GM12878 (cell line): Measurements from ENCODE around the gene GID8. TPM values are rescaled to one million over a fixed set of nuclear protein-coding genes. Genes with fewer than 3 reads are reported as not detected.

Source experiments
- ATAC-seq: fragments of 200-7000 bp; cut with Tn5 transposase; 3 replicates; pipeline ENCODE4 v1.9.1; 2020; ENCODE audit warnings: mild to moderate bottlenecking, moderate library complexity
- BruUV-seq: library from RNA; stranded (reverse); fragments of 400-500 nt; replicated peaks from 2 replicates; lab custom pipeline; 2021; lab: Mats Ljungman, UMichigan
- CTCF ChIA-PET: fragments of 300-600 bp; sonication (Branson Sonifier 250); formaldehyde crosslinking; extraction: SDS; loops from one replicate; lab custom pipeline; 2021; ENCODE audit warnings: inconsistent platforms; lab: Yijun Ruan, JAX
- POLR2A ChIA-PET: fragments of 350-600 bp; formaldehyde crosslinking; extraction: SDS; loops from one replicate; lab custom pipeline; 2021; ENCODE audit warnings: inconsistent platforms; lab: Charles Lee
- RAD21 ChIA-PET: fragments of 300-600 bp; sonication (Branson Sonifier 250); formaldehyde crosslinking; loops from one replicate; lab custom pipeline; 2023; ENCODE audit warnings: antibody characterized with exemption; ENCODE audit not compliant: unreplicated experiment; lab: Charles Lee
- SMC1A ChIA-PET: fragments of 300-600 bp; sonication (Branson Sonifier 250); formaldehyde crosslinking; loops from one replicate; lab custom pipeline; 2023; ENCODE audit not compliant: unreplicated experiment, uncharacterized antibody; lab: Charles Lee
- DNase-seq: peaks from one replicate; pipeline ENCODE4 v3.0.0-alpha.2; 2011; ENCODE audit warnings: low read depth, low spot score
- FAIRE-seq: peaks from 3 replicates; lab custom pipeline; 2011; peaks lifted over from hg19 to GRCh38; lab: Jason Lieb, UNC
- H2AFZ ChIP-seq: 2 replicates; pipeline ENCODE4 v1.6.0; 2011; ENCODE audit warnings: low read depth, low read length, control low read depth; ENCODE audit not compliant: control insufficient read depth
- H3K27ac ChIP-seq: 2 replicates; pipeline ENCODE4 v1.5.1; 2011; ENCODE audit warnings: control low read depth; ENCODE audit not compliant: control insufficient read depth, insufficient read depth
- H3K27me3 ChIP-seq, 2 experiments: replicated peaks in 1 of 2; 2 replicates each; pipeline versions ENCODE4 v1.6.0 to v1.6.1; 2011; ENCODE audit warnings: low read length in 1 of 2; ENCODE audit not compliant: control insufficient read depth in 2 of 2, insufficient read depth in 2 of 2
- H3K36me3 ChIP-seq, 2 experiments: 2 replicates each; pipeline ENCODE4 v1.5.1; 2011; ENCODE audit warnings: low read length in 1 of 2; ENCODE audit not compliant: control insufficient read depth in 2 of 2, insufficient read depth in 2 of 2
- H3K4me1 ChIP-seq: 2 replicates; pipeline ENCODE4 v1.6.1; 2011; ENCODE audit warnings: mild to moderate bottlenecking, low read length, moderate library complexity, mixed read lengths; ENCODE audit not compliant: control insufficient read depth, insufficient read depth
- H3K4me2 ChIP-seq: 2 replicates; pipeline ENCODE4 v1.6.0; 2011; ENCODE audit warnings: control low read depth; ENCODE audit not compliant: control insufficient read depth, insufficient read depth
- H3K4me3 ChIP-seq: fragments of 200-600 bp; sonication (generic); 2 replicates; pipeline ENCODE4 v1.5.1; 2016
- H3K79me2 ChIP-seq: 2 replicates; pipeline ENCODE4 v1.6.0; 2011; ENCODE audit warnings: low read length; ENCODE audit not compliant: control insufficient read depth, insufficient read depth
- H3K9ac ChIP-seq: 2 replicates; pipeline ENCODE4 v1.8.0; 2011; ENCODE audit warnings: low read length, control low read depth, mixed read lengths; ENCODE audit not compliant: control insufficient read depth, insufficient read depth
- H3K9me3 ChIP-seq: replicated peaks from 3 replicates; pipeline ENCODE4 v1.5.1; 2011; ENCODE audit warnings: mild to moderate bottlenecking, low read length; ENCODE audit not compliant: control insufficient read depth, insufficient read depth
- H4K20me1 ChIP-seq: 2 replicates; pipeline ENCODE4 v1.6.0; 2011; ENCODE audit not compliant: control insufficient read depth, insufficient read depth
- NR2C2 ChIP-seq: IDR thresholded peaks from 2 replicates; pipeline ENCODE4 v1.6.1; 2011; ENCODE audit warnings: borderline replicate concordance, low read depth; ENCODE audit not compliant: control insufficient read depth, insufficient read length
- NR2F1 ChIP-seq: fragments of 450-650 bp; conservative IDR thresholded peaks from 2 replicates; pipeline ENCODE4 v1.6.1; 2017; ENCODE audit warnings: mild to moderate bottlenecking
- RELA ChIP-seq: fragments of 450-650 bp; IDR thresholded peaks from 2 replicates; pipeline ENCODE4 v1.8.0; 2014; ENCODE audit warnings: borderline replicate concordance; ENCODE audit not compliant: partially characterized antibody
- STAT1 ChIP-seq: fragments of 450-650 bp; conservative IDR thresholded peaks from 2 replicates; pipeline ENCODE4 v1.6.1; 2014; ENCODE audit warnings: antibody characterized with exemption, mild to moderate bottlenecking
- YBX1 ChIP-seq: fragments of 450-650 bp; IDR thresholded peaks from 2 replicates; pipeline ENCODE4 v1.6.1; 2016; ENCODE audit warnings: antibody characterized with exemption
- WGBS: methylation state at CpG from one replicate; pipeline ENCODE4 v1.1.6; 2016; ENCODE audit warnings: low lambda C conversion rate; ENCODE audit not compliant: insufficient replicate concordance, insufficient coverage; ENCODE audit errors: missing lambda C conversion rate; 5-methylcytosine and 5-hydroxymethylcytosine counted together
- in situ Hi-C: fragments of 300-500 bp; cut with MboI; formaldehyde crosslinking; loops from 9 replicates; pipeline ENCODE4 v1.14.3; 2018; ENCODE audit warnings: mixed read lengths
- intact Hi-C: fragments of 100-400 bp; cut with micrococcal nuclease; formaldehyde crosslinking; loops from one replicate; pipeline ENCODE4 v1.14.2; 2022; ENCODE audit not compliant: unreplicated experiment
- polyA plus RNA-seq, 11 experiments: library from polyadenylated mRNA; depleted of rRNA in 4 of 11; unstranded in 6 of 11; stranded (reverse) in 5 of 11; fragments of >200 nt; fragmentation: Nextera tagmentation in 4 of 11; fragmentation: Illumina TruSeq in 1 of 11; extraction: Ambion mirVana in 4 of 11; extraction: Trizol in 1 of 11; gene quantifications; 1 replicate in 1 of 11; 2 replicates in 10 of 11; pipeline versions ENCODE4 v1.2.1 to v1.2.3, GENCODE V29; 2011 to 2016; ENCODE audit warnings: inconsistent platforms in 2 of 11, missing spikeins in 2 of 11, low read depth in 1 of 11
- total RNA-seq, 4 experiments: library from RNA; depleted of rRNA in 3 of 4; stranded (reverse); fragments of >200 nt in 3 of 4; fragmentation: Illumina TruSeq in 1 of 4; extraction: Trizol in 1 of 4; gene quantifications; 2 replicates each; pipeline versions ENCODE4 v1.2.1 to v1.2.3, GENCODE V29; 2013 to 2021
- TF ChIP-seq, protein P1 (sequence below), 3 experiments: IDR thresholded peaks in 2 of 3; conservative IDR thresholded peaks in 1 of 3; 2 replicates each; pipeline ENCODE4 v1.5.1; 2011; ENCODE audit warnings: low read depth in 3 of 3, low read length in 3 of 3, mild to moderate bottlenecking in 3 of 3, control low read depth in 2 of 3, moderate library complexity in 2 of 3, inconsistent platforms in 1 of 3, mixed read lengths in 1 of 3; ENCODE audit not compliant: control insufficient read depth in 2 of 3, insufficient read depth in 1 of 3; ENCODE audit errors: extremely low read depth in 1 of 3

GID8 gene
- total and polyA plus RNA-seq, 10 of the 15 experiments (the other 5 are each of a cell fraction or from before 2014, with no cell fraction given), result 12.0 to 33.8 (median 22.2) TPM

- TF ChIP-seq NR2F1 (no peak), YBX1 (no peak), RELA (no peak), NR2C2 (no peak), STAT1 (no peak)
- TF ChIP-seq, protein P1, sequence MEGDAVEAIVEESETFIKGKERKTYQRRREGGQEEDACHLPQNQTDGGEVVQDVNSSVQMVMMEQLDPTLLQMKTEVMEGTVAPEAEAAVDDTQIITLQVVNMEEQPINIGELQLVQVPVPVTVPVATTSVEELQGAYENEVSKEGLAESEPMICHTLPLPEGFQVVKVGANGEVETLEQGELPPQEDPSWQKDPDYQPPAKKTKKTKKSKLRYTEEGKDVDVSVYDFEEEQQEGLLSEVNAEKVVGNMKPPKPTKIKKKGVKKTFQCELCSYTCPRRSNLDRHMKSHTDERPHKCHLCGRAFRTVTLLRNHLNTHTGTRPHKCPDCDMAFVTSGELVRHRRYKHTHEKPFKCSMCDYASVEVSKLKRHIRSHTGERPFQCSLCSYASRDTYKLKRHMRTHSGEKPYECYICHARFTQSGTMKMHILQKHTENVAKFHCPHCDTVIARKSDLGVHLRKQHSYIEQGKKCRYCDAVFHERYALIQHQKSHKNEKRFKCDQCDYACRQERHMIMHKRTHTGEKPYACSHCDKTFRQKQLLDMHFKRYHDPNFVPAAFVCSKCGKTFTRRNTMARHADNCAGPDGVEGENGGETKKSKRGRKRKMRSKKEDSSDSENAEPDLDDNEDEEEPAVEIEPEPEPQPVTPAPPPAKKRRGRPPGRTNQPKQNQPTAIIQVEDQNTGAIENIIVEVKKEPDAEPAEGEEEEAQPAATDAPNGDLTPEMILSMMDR (IDR thresholded peaks at IDR 0.05 in 2 of 3, conservative IDR thresholded peaks at IDR 0.05 in 1 of 3; ENCODE audit: control insufficient read depth in 2 of 3, extremely low read depth in 1 of 3, insufficient read depth in 1 of 3, low read depth in 3 of 3, low read length in 3 of 3), result peak in 1 of 3 experiments; percentile 20; a peak in 1 of 6 replicates
- ChIA-PET CTCF (interaction anchor here (0.8 to 8.2 kb wide), 9 partner anchors 8 to 281 kb away, joined by 3 to 92 read pairs (median 5); partner anchors contain the start of gene SLC17A9), SMC1A (interaction anchor here (1.0 to 3.0 kb wide), 12 partner anchors 9 to 115 kb away, joined by 3 to 21 read pairs (median 4); no protein-coding TSS in a partner anchor), POLR2A (interaction anchor here (0.7 to 1.2 kb wide), 3 partner anchors 12 to 110 kb away, joined by 3 to 4 read pairs (median 3); no protein-coding TSS in a partner anchor), RAD21 (interaction anchor here (0.8 to 4.4 kb wide), 6 partner anchors 21 to 109 kb away, joined by 3 to 21 read pairs (median 5); no protein-coding TSS in a partner anchor)
- H3K27me3 ChIP-seq, result no peaks in the 10 kb centered on the region
- peak overlapping the region; percentile 91 for H3K4me2 ChIP-seq
- peak; percentile 41 for FAIRE-seq
- H3K9me3 ChIP-seq, result no peaks in the 10 kb centered on the region
- ATAC-seq, result peak; percentile 22
- peaks cover 2% of the 10 kb centered on the region; the same call in 1 of the 2 replicates for H3K79me2 ChIP-seq
- intact Hi-C loops, result loop anchor here (2.0 to 5.0 kb wide), 4 partner anchors 19 to 109 kb away; partner anchors contain the start of gene SLC17A9
- H2AFZ ChIP-seq, result no peak overlapping the region
- H3K4me1 ChIP-seq, result peaks cover 25% of the 10 kb centered on the region
- DNase-seq, result no peak
- BruUV-seq, result no TSS peak
- peak overlapping the region; percentile 27 for H3K9ac ChIP-seq
- peaks cover 3% of the 10 kb centered on the region; the same call in 1 of the 2 replicates for H4K20me1 ChIP-seq
- peak overlapping the region; percentile 17 for H3K27ac ChIP-seq
- peaks cover 12 to 41% of the 10 kb centered on the region in 2 experiments for H3K36me3 ChIP-seq
- in situ Hi-C loops, result no loop called here
- WGBS, result 18% methylated on average over 6 of the region's 6 CpGs
- H3K4me3 ChIP-seq, result peak overlapping the region; percentile 48
These were observed 38.3 kb upstream of the GID8 start for GRCh38 chr20:62899633-62900051.
